Activated CD8-positive, alpha-beta memory T cell treated with anti-CD3 and anti-CD28 coated beads, Interleukin-2, amount 50 U/mL, for 48 hours (primary cell): ENCODE measurements around the gene SPDL1.
A peak's percentile ranks its signal among the peaks of the same experiment; 100 is the strongest.
"Not testable (repeated sequence)": the region's sequence is repeated elsewhere in the genome, so short reads cannot be mapped to it uniquely, and the experiment has no call there.

Experiments
- DNase-seq: peaks from one replicate; pipeline ENCODE4 v3.0.0-alpha.2; 2020

Gene SPDL1

GRCh38 chr5:169576181-169576598, 7.4 kb upstream of the SPDL1 start:
- DNase-seq = no peak

- no peak for DNase-seq
Observed at GRCh38 chr5:169577951-169578350, 5.6 kb upstream of the SPDL1 start.

GRCh38 chr5:169580964-169581363, 2.6 kb upstream of the SPDL1 start:
- DNase-seq = no peak

GRCh38 chr5:169581580-169582227, 1.9 kb upstream of the SPDL1 start:
- peak; percentile 65 for DNase-seq

- DNase-seq = no peak
Observed at GRCh38 chr5:169583101-169583423, 511 bp upstream of the SPDL1 start.

GRCh38 chr5:169584998-169585451, 1.5 kb downstream of the SPDL1 start:
- no peak for DNase-seq

GRCh38 chr5:169590602-169591001, 7.0 kb downstream of the SPDL1 start:
- DNase-seq = no peak

- no peak for DNase-seq
Observed at GRCh38 chr5:169591636-169592035, 8.1 kb downstream of the SPDL1 start.

- no peak for DNase-seq
Observed at GRCh38 chr5:169592937-169593650, 9.5 kb downstream of the SPDL1 start.

- no peak for DNase-seq
Observed at GRCh38 chr5:169595172-169595820, 11.7 kb downstream of the SPDL1 start.

- no peak for DNase-seq
Observed at GRCh38 chr5:169599451-169599850, 15.9 kb downstream of the SPDL1 start.

- DNase-seq = no peak
Observed at GRCh38 chr5:169602535-169602934, 19.0 kb downstream of the SPDL1 start.

GRCh38 chr5:169606279-169606678, 22.7 kb downstream of the SPDL1 start:
- DNase-seq = no peak

- DNase-seq = no peak
Observed at GRCh38 chr5:169607882-169608281, 24.3 kb downstream of the SPDL1 start.

- no peak for DNase-seq
Observed at GRCh38 chr5:169609716-169610115, 26.1 kb downstream of the SPDL1 start.

- no peak for DNase-seq
Observed at GRCh38 chr5:169610606-169611005, 27.0 kb downstream of the SPDL1 start.

- DNase-seq = no peak
Observed at GRCh38 chr5:169615561-169615960, 32.0 kb downstream of the SPDL1 start.

- DNase-seq = not testable (repeated sequence)
Observed at GRCh38 chr5:169624307-169624706, 40.7 kb downstream of the SPDL1 start.

- DNase-seq = no peak
Observed at GRCh38 chr5:169626779-169627178, 43.2 kb downstream of the SPDL1 start.

- no peak for DNase-seq
Observed at GRCh38 chr5:169627551-169627950, 44.0 kb downstream of the SPDL1 start.

GRCh38 chr5:169628892-169629291, 45.3 kb downstream of the SPDL1 start:
- DNase-seq = no peak

GRCh38 chr5:169629847-169630548, 46.4 kb downstream of the SPDL1 start:
- DNase-seq = no peak

- DNase-seq = no peak
Observed at GRCh38 chr5:169631360-169631759, 47.8 kb downstream of the SPDL1 start.

GRCh38 chr5:169632946-169633345, 49.4 kb downstream of the SPDL1 start:
- DNase-seq = no peak
